GM12878 (cell line): ENCODE measurements around the gene ATP5PB. TPM values are rescaled to one million over a fixed set of nuclear protein-coding genes. Genes with fewer than 3 reads are reported as not detected.

ENCODE experiments used
- ATAC-seq: fragments of 200-7000 bp; cut with Tn5 transposase; 3 replicates; pipeline ENCODE4 v1.9.1; 2020; ENCODE audit warnings: mild to moderate bottlenecking, moderate library complexity
- BruUV-seq: library from RNA; stranded (reverse); fragments of 400-500 nt; replicated peaks from 2 replicates; lab custom pipeline; 2021; lab: Mats Ljungman, UMichigan
- CTCF ChIA-PET: fragments of 300-600 bp; sonication (Branson Sonifier 250); formaldehyde crosslinking; extraction: SDS; loops from one replicate; lab custom pipeline; 2021; ENCODE audit warnings: inconsistent platforms; lab: Yijun Ruan, JAX
- POLR2A ChIA-PET: fragments of 350-600 bp; formaldehyde crosslinking; extraction: SDS; loops from one replicate; lab custom pipeline; 2021; ENCODE audit warnings: inconsistent platforms; lab: Charles Lee
- RAD21 ChIA-PET: fragments of 300-600 bp; sonication (Branson Sonifier 250); formaldehyde crosslinking; loops from one replicate; lab custom pipeline; 2023; ENCODE audit warnings: antibody characterized with exemption; ENCODE audit not compliant: unreplicated experiment; lab: Charles Lee
- SMC1A ChIA-PET: fragments of 300-600 bp; sonication (Branson Sonifier 250); formaldehyde crosslinking; loops from one replicate; lab custom pipeline; 2023; ENCODE audit not compliant: unreplicated experiment, uncharacterized antibody; lab: Charles Lee
- DNase-seq: peaks from one replicate; pipeline ENCODE4 v3.0.0-alpha.2; 2011; ENCODE audit warnings: low read depth, low spot score
- FAIRE-seq: peaks from 3 replicates; lab custom pipeline; 2011; peaks lifted over from hg19 to GRCh38; lab: Jason Lieb, UNC
- H2AFZ ChIP-seq: 2 replicates; pipeline ENCODE4 v1.6.0; 2011; ENCODE audit warnings: low read depth, low read length, control low read depth; ENCODE audit not compliant: control insufficient read depth
- H3K27ac ChIP-seq: 2 replicates; pipeline ENCODE4 v1.5.1; 2011; ENCODE audit warnings: control low read depth; ENCODE audit not compliant: control insufficient read depth, insufficient read depth
- H3K27me3 ChIP-seq, 2 experiments: replicated peaks in 1 of 2; 2 replicates each; pipeline versions ENCODE4 v1.6.0 to v1.6.1; 2011; ENCODE audit warnings: low read length in 1 of 2; ENCODE audit not compliant: control insufficient read depth in 2 of 2, insufficient read depth in 2 of 2
- H3K36me3 ChIP-seq, 2 experiments: 2 replicates each; pipeline ENCODE4 v1.5.1; 2011; ENCODE audit warnings: low read length in 1 of 2; ENCODE audit not compliant: control insufficient read depth in 2 of 2, insufficient read depth in 2 of 2
- H3K4me1 ChIP-seq: 2 replicates; pipeline ENCODE4 v1.6.1; 2011; ENCODE audit warnings: mild to moderate bottlenecking, low read length, moderate library complexity, mixed read lengths; ENCODE audit not compliant: control insufficient read depth, insufficient read depth
- H3K4me2 ChIP-seq: 2 replicates; pipeline ENCODE4 v1.6.0; 2011; ENCODE audit warnings: control low read depth; ENCODE audit not compliant: control insufficient read depth, insufficient read depth
- H3K4me3 ChIP-seq: fragments of 200-600 bp; sonication (generic); 2 replicates; pipeline ENCODE4 v1.5.1; 2016
- H3K79me2 ChIP-seq: 2 replicates; pipeline ENCODE4 v1.6.0; 2011; ENCODE audit warnings: low read length; ENCODE audit not compliant: control insufficient read depth, insufficient read depth
- H3K9ac ChIP-seq: 2 replicates; pipeline ENCODE4 v1.8.0; 2011; ENCODE audit warnings: low read length, control low read depth, mixed read lengths; ENCODE audit not compliant: control insufficient read depth, insufficient read depth
- H3K9me3 ChIP-seq: replicated peaks from 3 replicates; pipeline ENCODE4 v1.5.1; 2011; ENCODE audit warnings: mild to moderate bottlenecking, low read length; ENCODE audit not compliant: control insufficient read depth, insufficient read depth
- H4K20me1 ChIP-seq: 2 replicates; pipeline ENCODE4 v1.6.0; 2011; ENCODE audit not compliant: control insufficient read depth, insufficient read depth
- CHD2 ChIP-seq: IDR thresholded peaks from 2 replicates; pipeline ENCODE4 v1.6.1; 2011; ENCODE audit warnings: low read depth, low read length, improper control_type of control experiment, borderline replicate concordance
- ELK1 ChIP-seq: IDR thresholded peaks from 2 replicates; pipeline ENCODE4 v1.6.1; 2012; ENCODE audit warnings: low read depth, low read length, improper control_type of control experiment
- ETV6 ChIP-seq, 2 experiments: fragments of 450-650 bp in 1 of 2; IDR thresholded peaks in 1 of 2; conservative IDR thresholded peaks in 1 of 2; 2 replicates each; pipeline ENCODE4 v1.6.1; 2014; ENCODE audit warnings: antibody characterized with exemption in 1 of 2, borderline replicate concordance in 1 of 2, low read depth in 1 of 2, mild to moderate bottlenecking in 1 of 2, moderate library complexity in 1 of 2
- HSF1 ChIP-seq: fragments of 150-350 bp; IDR thresholded peaks from 2 replicates; pipeline ENCODE4 v1.6.1; 2014; ENCODE audit warnings: mild to moderate bottlenecking, low read depth, low read length
- JUNB ChIP-seq: IDR thresholded peaks from 2 replicates; pipeline ENCODE4 v1.6.1; 2016; ENCODE audit warnings: antibody characterized with exemption, mild to moderate bottlenecking
- KLF5 ChIP-seq: fragments of 450-650 bp; IDR thresholded peaks from 2 replicates; pipeline ENCODE4 v1.6.1; 2014; ENCODE audit warnings: mild to moderate bottlenecking; ENCODE audit not compliant: partially characterized antibody
- LARP7 ChIP-seq: fragments of 450-650 bp; IDR thresholded peaks from 2 replicates; pipeline ENCODE4 v1.6.1; 2017; ENCODE audit warnings: mild to moderate bottlenecking
- NKRF ChIP-seq: fragments of 450-650 bp; conservative IDR thresholded peaks from 2 replicates; pipeline ENCODE4 v1.6.1; 2017; ENCODE audit warnings: mild to moderate bottlenecking, moderate library complexity
- NRF1 ChIP-seq: conservative IDR thresholded peaks from 2 replicates; pipeline ENCODE4 v1.6.1; 2011; ENCODE audit warnings: mild to moderate bottlenecking, low read depth, low read length, improper control_type of control experiment
- POLR2A ChIP-seq: IDR thresholded peaks from 2 replicates; pipeline ENCODE4 v1.6.1; 2011; ENCODE audit warnings: low read depth, mild to moderate bottlenecking, low read length
- RCOR1 ChIP-seq: conservative IDR thresholded peaks from 2 replicates; pipeline ENCODE4 v1.6.1; 2012; ENCODE audit warnings: low read depth, low read length, improper control_type of control experiment
- RUNX3 ChIP-seq: IDR thresholded peaks from 2 replicates; pipeline ENCODE4 v1.6.1; 2012; ENCODE audit warnings: low read length, inconsistent platforms
- STAT3 ChIP-seq: IDR thresholded peaks from 2 replicates; pipeline ENCODE4 v1.6.1; 2011; ENCODE audit warnings: low read depth, low read length, improper control_type of control experiment
- TARDBP ChIP-seq: IDR thresholded peaks from 2 replicates; pipeline ENCODE4 v1.6.1; 2016; ENCODE audit warnings: borderline replicate concordance
- TCF7 ChIP-seq: IDR thresholded peaks from 2 replicates; pipeline ENCODE4 v1.6.1; 2014; ENCODE audit warnings: antibody characterized with exemption, borderline replicate concordance
- ZBED1 ChIP-seq: IDR thresholded peaks from 2 replicates; pipeline ENCODE4 v1.6.1; 2016; ENCODE audit warnings: borderline replicate concordance
- ZBTB33 ChIP-seq: fragments of 450-650 bp; IDR thresholded peaks from 2 replicates; pipeline ENCODE4 v1.6.1; 2017; ENCODE audit warnings: mild to moderate bottlenecking
- ZZZ3 ChIP-seq: IDR thresholded peaks from 2 replicates; pipeline ENCODE4 v1.6.1; 2011; ENCODE audit warnings: low read depth; ENCODE audit not compliant: control insufficient read depth, insufficient read length
- WGBS: methylation state at CpG from one replicate; pipeline ENCODE4 v1.1.6; 2016; ENCODE audit warnings: low lambda C conversion rate; ENCODE audit not compliant: insufficient replicate concordance, insufficient coverage; ENCODE audit errors: missing lambda C conversion rate; 5-methylcytosine and 5-hydroxymethylcytosine counted together
- in situ Hi-C: fragments of 300-500 bp; cut with MboI; formaldehyde crosslinking; loops from 9 replicates; pipeline ENCODE4 v1.14.3; 2018; ENCODE audit warnings: mixed read lengths
- intact Hi-C: fragments of 100-400 bp; cut with micrococcal nuclease; formaldehyde crosslinking; loops from one replicate; pipeline ENCODE4 v1.14.2; 2022; ENCODE audit not compliant: unreplicated experiment
- polyA plus RNA-seq, 11 experiments: library from polyadenylated mRNA; depleted of rRNA in 4 of 11; unstranded in 6 of 11; stranded (reverse) in 5 of 11; fragments of >200 nt; fragmentation: Nextera tagmentation in 4 of 11; fragmentation: Illumina TruSeq in 1 of 11; extraction: Ambion mirVana in 4 of 11; extraction: Trizol in 1 of 11; gene quantifications; 1 replicate in 1 of 11; 2 replicates in 10 of 11; pipeline versions ENCODE4 v1.2.1 to v1.2.3, GENCODE V29; 2011 to 2016; ENCODE audit warnings: inconsistent platforms in 2 of 11, missing spikeins in 2 of 11, low read depth in 1 of 11
- total RNA-seq, 4 experiments: library from RNA; depleted of rRNA in 3 of 4; stranded (reverse); fragments of >200 nt in 3 of 4; fragmentation: Illumina TruSeq in 1 of 4; extraction: Trizol in 1 of 4; gene quantifications; 2 replicates each; pipeline versions ENCODE4 v1.2.1 to v1.2.3, GENCODE V29; 2013 to 2021

ATP5PB gene
- total and polyA plus RNA-seq, 10 of the 15 experiments (the other 5 are each of a cell fraction or from before 2014, with no cell fraction given), result 380 to 1,760 (median 677) TPM

- TF ChIP-seq JUNB (no peak), ZZZ3 (no peak)
Observed at GRCh38 chr1:111414756-111415155, 34.5 kb upstream of the ATP5PB start (continued).

GRCh38 chr1:111415461-111415860, 33.8 kb upstream of the ATP5PB start:
- Histone ChIP-seq H3K4me2 (no peak overlapping the region), H3K27ac (no peak overlapping the region), H3K4me3 (no peak overlapping the region), H2AFZ (no peak overlapping the region), H3K79me2 (no peaks in the 10 kb centered on the region), H3K9ac (no peak overlapping the region), H3K36me3 (no peaks in the 10 kb centered on the region), H4K20me1 (no peaks in the 10 kb centered on the region), H3K9me3 (no peaks in the 10 kb centered on the region), H3K4me1 (no peaks in the 10 kb centered on the region), H3K27me3 (no peaks in the 10 kb centered on the region)
- ChIA-PET SMC1A (interaction anchor here (0.9 to 1.6 kb wide), 4 partner anchors 9 to 157 kb away, joined by 3 to 9 read pairs (median 4); no protein-coding TSS in a partner anchor), CTCF (interaction anchor here (0.8 to 1.1 kb wide), 2 partner anchors 352 to 385 kb away, joined by 3 read pairs; no protein-coding TSS in a partner anchor), POLR2A (no interaction called here), RAD21 (no interaction called here)
- no peak for ATAC-seq
- no TSS peak for BruUV-seq
- 52% methylated on average over 3 of the region's 3 CpGs for WGBS
- intact Hi-C loops, result loop anchor here (10.0 kb wide), 1 partner anchor 59 kb away; the partner anchor contains the start of gene C1orf162
- no peak for FAIRE-seq
- no peak for DNase-seq
- in situ Hi-C loops, result no loop called here
- TF ChIP-seq TCF7, result no peak
- no peak for TF ChIP-seq POLR2A
- TF ChIP-seq KLF5, result no peak
- no peak for TF ChIP-seq NRF1
- no peak for TF ChIP-seq TARDBP
- no peak for TF ChIP-seq ZBED1
- no peak for TF ChIP-seq ZBTB33
- no peak for TF ChIP-seq HSF1
- no peak for TF ChIP-seq RUNX3
- TF ChIP-seq ELK1, result no peak
- TF ChIP-seq RCOR1, result no peak
- TF ChIP-seq NKRF, result no peak
- no peak for TF ChIP-seq ETV6 (conservative IDR thresholded peaks at IDR 0.05 in 1 of 2, IDR thresholded peaks at IDR 0.05 in 1 of 2; ENCODE audit: borderline replicate concordance in 1 of 2, low read depth in 1 of 2)
- no peak for TF ChIP-seq STAT3
- TF ChIP-seq LARP7, result no peak
- no peak for TF ChIP-seq CHD2
